Right lobe of liver (tissue), 6 donors: Measurements from ENCODE around the gene RHO. TPM values are rescaled to one million over a fixed set of nuclear protein-coding genes. Genes with fewer than 3 reads are reported as not detected.

Source experiments
- ATAC-seq, 4 donors: fragments of 200-7000 bp; cut with Tn5 transposase; one replicate each; pipeline ENCODE4 v1.9.1; 2020; ENCODE audit warnings: mild to moderate bottlenecking in 4 of 4, moderate library complexity in 4 of 4
- DNase-seq, 3 donors: peaks; one replicate each; pipeline ENCODE4 v3.0.0-alpha.2; 2020
- H3K27ac ChIP-seq, 3 donors: fragments of 200-600 bp; one replicate each; pipeline ENCODE4 v1.8.0; 2022
- H3K27me3 ChIP-seq, 2 donors: fragments of 200-600 bp; one replicate each; pipeline ENCODE4 v1.8.0; 2022
- H3K36me3 ChIP-seq, 4 donors: fragments of 200-600 bp; sonication (generic) in 1 of 4; one replicate each; pipeline versions ENCODE4 v1.5.1 to v1.8.0; 2017 to 2022; ENCODE audit warnings: control low read depth in 1 of 4
- H3K4me1 ChIP-seq, 4 donors: fragments of 200-600 bp; sonication (generic) in 1 of 4; one replicate each; pipeline versions ENCODE4 v1.5.1 to v1.8.0; 2017 to 2022; ENCODE audit warnings: control low read depth in 1 of 4
- H3K4me3 ChIP-seq, 3 donors: fragments of 200-600 bp; one replicate each; pipeline ENCODE4 v1.8.0; 2022
- H3K9me3 ChIP-seq, 4 donors: fragments of 200-600 bp; sonication (generic) in 1 of 4; one replicate each; pipeline versions ENCODE4 v1.5.1 to v1.8.0; 2017 to 2022; ENCODE audit warnings: control low read depth in 1 of 4
- POLR2A ChIP-seq: fragments of 450-650 bp; IDR thresholded peaks from one replicate; pipeline ENCODE4 v1.6.1; 2017; ENCODE audit warnings: antibody characterized with exemption, mild to moderate bottlenecking
- WGBS: methylation state at CpG from one replicate; pipeline ENCODE4 v1.1.6; 2018; ENCODE audit warnings: low coverage, low lambda C conversion rate; ENCODE audit not compliant: insufficient coverage; ENCODE audit errors: missing lambda C conversion rate; 5-methylcytosine and 5-hydroxymethylcytosine counted together
- intact Hi-C, 2 donors: fragments of 100-400 bp; cut with DNase I; formaldehyde crosslinking; loops; one replicate each; pipeline versions ENCODE4 v1.11.2 to v1.14.1; 2022
- total RNA-seq, 6 experiments: library from RNA; depleted of rRNA in 2 of 6; stranded (reverse); fragments of >200 nt in 2 of 6; fragmentation: NEBNext Ultra II Directional in 3 of 6; extraction: Animal tissue kit (Norgen Biotek cat#: 25700) in 3 of 6; gene quantifications; one replicate each; pipeline versions ENCODE4 v1.1.0 to v1.2.4, GENCODE V29; 2016 to 2023
- TF ChIP-seq, protein P1 (sequence below), 4 donors: fragments of 200-600 bp in 3 of 4; fragments of 450-650 bp in 1 of 4; IDR thresholded peaks; one replicate each; pipeline versions ENCODE4 v1.5.1 to v1.8.0; 2016 to 2022; ENCODE audit warnings: antibody characterized with exemption in 4 of 4, mild to moderate bottlenecking in 2 of 4
- donor health status: DM: no; HTN: yes; CAD: no.
- donor health status: DM: no; HTN: no; CAD: no.
- donor health status: DM: no; HTN: no; CAD: no.
- donor health status: DM: no; HTN: yes; CAD: no.
- donor health status: DM: no; HTN: yes; CAD: no.

RHO gene
- total RNA-seq, 6 experiments from 2014 or later, result not detected

GRCh38 chr3:129557548-129557894 lies 29.1 kb downstream of the RHO start:
- Histone ChIP-seq H3K27me3 (no peaks in the 10 kb centered on the region), H3K9me3 (no peaks in the 10 kb centered on the region), H3K27ac (no peak overlapping the region), H3K36me3 (no peaks in the 10 kb centered on the region), H3K4me1 (peaks cover 0 to 5% (median 0%) of the 10 kb centered on the region in 4 donors), H3K4me3 (no peak overlapping the region)
- intact Hi-C loops, result no loop called here
- WGBS, result 68% methylated on average over 7 of the region's 11 CpGs
- no peak for TF ChIP-seq POLR2A
- TF ChIP-seq, protein P1, sequence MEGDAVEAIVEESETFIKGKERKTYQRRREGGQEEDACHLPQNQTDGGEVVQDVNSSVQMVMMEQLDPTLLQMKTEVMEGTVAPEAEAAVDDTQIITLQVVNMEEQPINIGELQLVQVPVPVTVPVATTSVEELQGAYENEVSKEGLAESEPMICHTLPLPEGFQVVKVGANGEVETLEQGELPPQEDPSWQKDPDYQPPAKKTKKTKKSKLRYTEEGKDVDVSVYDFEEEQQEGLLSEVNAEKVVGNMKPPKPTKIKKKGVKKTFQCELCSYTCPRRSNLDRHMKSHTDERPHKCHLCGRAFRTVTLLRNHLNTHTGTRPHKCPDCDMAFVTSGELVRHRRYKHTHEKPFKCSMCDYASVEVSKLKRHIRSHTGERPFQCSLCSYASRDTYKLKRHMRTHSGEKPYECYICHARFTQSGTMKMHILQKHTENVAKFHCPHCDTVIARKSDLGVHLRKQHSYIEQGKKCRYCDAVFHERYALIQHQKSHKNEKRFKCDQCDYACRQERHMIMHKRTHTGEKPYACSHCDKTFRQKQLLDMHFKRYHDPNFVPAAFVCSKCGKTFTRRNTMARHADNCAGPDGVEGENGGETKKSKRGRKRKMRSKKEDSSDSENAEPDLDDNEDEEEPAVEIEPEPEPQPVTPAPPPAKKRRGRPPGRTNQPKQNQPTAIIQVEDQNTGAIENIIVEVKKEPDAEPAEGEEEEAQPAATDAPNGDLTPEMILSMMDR (IDR thresholded peaks at IDR 0.05), result no peak
- ATAC-seq (no peak), DNase-seq (no peak)

- Histone ChIP-seq H3K4me1 (peaks cover 0 to 5% (median 0%) of the 10 kb centered on the region in 4 donors), H3K27ac (no peak overlapping the region), H3K9me3 (no peaks in the 10 kb centered on the region), H3K27me3 (no peaks in the 10 kb centered on the region), H3K4me3 (no peak overlapping the region), H3K36me3 (no peaks in the 10 kb centered on the region)
- intact Hi-C loops, result no loop called here
- ATAC-seq, result no peak
- no peak for DNase-seq
- WGBS, result 72% methylated on average over 11 of the region's 15 CpGs
- TF ChIP-seq, protein P1 (IDR thresholded peaks at IDR 0.05), result no peak
- TF ChIP-seq POLR2A, result no peak
Observed at GRCh38 chr3:129558081-129558771, 29.8 kb downstream of the RHO start.

- ATAC-seq (no peak), DNase-seq (no peak)
- H3K9me3 ChIP-seq, result no peaks in the 10 kb centered on the region
- H3K4me1 ChIP-seq, result peaks cover 0 to under 1% (median 0%) of the 10 kb centered on the region in 4 donors
- 46% methylated on average over 2 of the region's 11 CpGs for WGBS
- H3K4me3 ChIP-seq, result no peak overlapping the region
- no peaks in the 10 kb centered on the region for H3K27me3 ChIP-seq
- intact Hi-C loops, result no loop called here
- no peaks in the 10 kb centered on the region for H3K36me3 ChIP-seq
- TF ChIP-seq, protein P1 (IDR thresholded peaks at IDR 0.05), result no peak
- no peak for TF ChIP-seq POLR2A
- no peak overlapping the region for H3K27ac ChIP-seq
Observed at GRCh38 chr3:129558772-129559564, 30.5 kb downstream of the RHO start.

GRCh38 chr3:129559565-129560079 lies 31.2 kb downstream of the RHO start:
- no peaks in the 10 kb centered on the region for H3K36me3 ChIP-seq
- no peak for DNase-seq

More at GRCh38 chr3:129559565-129560079, 31.2 kb downstream of the RHO start:
- ATAC-seq, result no peak
- no peak overlapping the region for H3K4me3 ChIP-seq
- H3K27me3 ChIP-seq, result no peaks in the 10 kb centered on the region
- no peak for TF ChIP-seq POLR2A
- TF ChIP-seq, protein P1 (IDR thresholded peaks at IDR 0.05), result no peak
- H3K27ac ChIP-seq, result no peak overlapping the region
- no peaks in the 10 kb centered on the region for H3K4me1 ChIP-seq
- intact Hi-C loops, result no loop called here
- H3K9me3 ChIP-seq, result no peaks in the 10 kb centered on the region
- no CpG with 5 or more reads among the region's 20 CpGs for WGBS
